B cell (primary cell): ENCODE results near the gene ZC2HC1B. TPM values are rescaled to one million over a fixed set of nuclear protein-coding genes. Genes with fewer than 3 reads are reported as not detected.

Experiments
- ATAC-seq: fragments of 200-7000 bp; cut with Tn5 transposase; one replicate; pipeline ENCODE4 v1.10.0; 2021; ENCODE audit warnings: low read depth, mild to moderate bottlenecking, moderate number of reproducible peaks, moderate library complexity
- CTCF ChIA-PET: fragments of 350-600 bp; sonication (Branson Sonifier 250); formaldehyde crosslinking; loops from one replicate; lab custom pipeline; 2021; ENCODE audit warnings: antibody characterized with exemption, inconsistent platforms; lab: Charles Lee
- POLR2A ChIA-PET: fragments of 350-600 bp; sonication (Branson Sonifier 250); formaldehyde crosslinking; loops from one replicate; lab custom pipeline; 2021; ENCODE audit warnings: antibody characterized with exemption; lab: Charles Lee
- DNase-seq: peaks from one replicate; pipeline ENCODE4 v3.0.0; 2013
- H2AFZ ChIP-seq: 2 replicates; pipeline ENCODE4 v1.6.1; 2012; ENCODE audit warnings: mild to moderate bottlenecking, low read depth, low read length; ENCODE audit not compliant: insufficient read depth, poor library complexity, severe bottlenecking
- H3K27ac ChIP-seq, 2 donors: 1 replicate in 1 of 2; 2 replicates in 1 of 2; pipeline ENCODE4 v1.5.1; 2012 to 2013; ENCODE audit warnings: low read length in 2 of 2, mild to moderate bottlenecking in 2 of 2, moderate library complexity in 1 of 2
- H3K27me3 ChIP-seq, 4 experiments: fragments of 200-600 bp in 1 of 4; sonication (generic) in 1 of 4; replicated peaks in 1 of 4; 1 replicate in 2 of 4; 2 replicates in 2 of 4; pipeline versions ENCODE4 v1.6.1 to v1.7.0; 2013 to 2016; ENCODE audit warnings: low read length in 3 of 4, mild to moderate bottlenecking in 2 of 4, mixed read lengths in 1 of 4, moderate library complexity in 1 of 4; ENCODE audit not compliant: insufficient read depth in 4 of 4, control insufficient read depth in 3 of 4; ENCODE audit errors: control extremely low read depth in 1 of 4
- H3K36me3 ChIP-seq, 2 experiments: replicated peaks in 1 of 2; 1 replicate in 1 of 2; 2 replicates in 1 of 2; pipeline versions ENCODE4 v1.6.1 to v1.7.1; 2013; ENCODE audit warnings: low read length in 1 of 2; ENCODE audit not compliant: insufficient read depth in 2 of 2, control insufficient read depth in 1 of 2; ENCODE audit errors: control extremely low read depth in 1 of 2, extremely low read depth in 1 of 2
- H3K4me1 ChIP-seq, 2 donors: fragments of 200-600 bp in 1 of 2; sonication (generic) in 1 of 2; 1 replicate in 1 of 2; 2 replicates in 1 of 2; pipeline versions ENCODE4 v1.5.1 to v1.6.1; 2013 to 2017; ENCODE audit warnings: low read length in 2 of 2; ENCODE audit not compliant: control insufficient read depth in 2 of 2, insufficient read depth in 2 of 2
- H3K4me2 ChIP-seq: replicated peaks from 2 replicates; pipeline ENCODE3; 2012; ENCODE audit warnings: mild to moderate bottlenecking, low read depth, low read length; ENCODE audit not compliant: poor library complexity, severe bottlenecking
- H3K4me3 ChIP-seq, 5 experiments: fragments of 200-600 bp in 1 of 5; sonication (generic) in 1 of 5; 1 replicate in 3 of 5; 2 replicates in 2 of 5; pipeline versions ENCODE4 v1.5.1 to v1.7.0; 2011 to 2016; ENCODE audit warnings: low read length in 4 of 5, mild to moderate bottlenecking in 4 of 5, low read depth in 2 of 5, control low read depth in 1 of 5, moderate library complexity in 1 of 5; ENCODE audit not compliant: insufficient read depth in 1 of 5; ENCODE audit errors: control extremely low read depth in 1 of 5, extremely low read depth in 1 of 5
- H3K79me2 ChIP-seq: fragments of 200-600 bp; sonication (generic); one replicate; pipeline ENCODE4 v1.6.0; 2016; ENCODE audit warnings: low read length; ENCODE audit not compliant: control insufficient read depth, insufficient read depth
- H3K9ac ChIP-seq: fragments of 200-600 bp; sonication (generic); 2 replicates; pipeline ENCODE4 v1.6.1; 2017; ENCODE audit warnings: mild to moderate bottlenecking, low read length, moderate library complexity
- H3K9me3 ChIP-seq, 3 donors: one replicate each; pipeline versions ENCODE4 v1.6.1 to v1.7.1; 2013; ENCODE audit warnings: low read length in 2 of 3; ENCODE audit not compliant: control insufficient read depth in 2 of 3, insufficient read depth in 1 of 3; ENCODE audit errors: control extremely low read depth in 1 of 3
- H4K20me1 ChIP-seq: 2 replicates; pipeline ENCODE4 v1.6.0; 2012; ENCODE audit warnings: mild to moderate bottlenecking, low read length; ENCODE audit not compliant: insufficient read depth, control insufficient read depth, poor library complexity, severe bottlenecking
- H3K27ac Mint-ChIP-seq: one replicate; pipeline ENCODE4 v1.8.0; 2021; ENCODE audit warnings: mixed read lengths
- H3K27me3 Mint-ChIP-seq: one replicate; pipeline ENCODE4 v1.8.0; 2021; ENCODE audit warnings: mixed read lengths
- H3K4me1 Mint-ChIP-seq: one replicate; pipeline ENCODE4 v1.8.0; 2021; ENCODE audit warnings: mixed read lengths
- H3K4me3 Mint-ChIP-seq: one replicate; pipeline ENCODE4 v1.8.0; 2021; ENCODE audit warnings: mixed read lengths
- H3K9me3 Mint-ChIP-seq: one replicate; pipeline ENCODE4 v1.8.0; 2022; ENCODE audit warnings: mixed read lengths; ENCODE audit not compliant: insufficient read depth
- EZH2 ChIP-seq: IDR thresholded peaks from 2 replicates; pipeline ENCODE4 v1.6.1; 2012; ENCODE audit warnings: borderline replicate concordance, low read depth, mild to moderate bottlenecking, moderate library complexity, low read length; ENCODE audit not compliant: insufficient read depth, poor library complexity, severe bottlenecking
- WGBS: methylation state at CpG from one replicate; pipeline ENCODE4 v1.1.5; 2013; ENCODE audit warnings: missing lambda C conversion rate; ENCODE audit not compliant: insufficient coverage; 5-methylcytosine and 5-hydroxymethylcytosine counted together
- intact Hi-C: fragments of 100-400 bp; cut with micrococcal nuclease; formaldehyde crosslinking; loops from one replicate; pipeline ENCODE4 v1.10.0; 2022
- polyA plus RNA-seq: library from polyadenylated mRNA; depleted of rRNA; stranded (reverse); fragments of >200 nt; gene quantifications from 2 replicates; pipeline ENCODE4 v1.2.3, GENCODE V29; 2012
- total RNA-seq, 2 donors: library from RNA; stranded (reverse); fragments of 120-200 nt in 1 of 2; gene quantifications; 1 replicate in 1 of 2; 2 replicates in 1 of 2; pipeline versions ENCODE4 v1.2.3 to v1.2.4, GENCODE V29; 2013 to 2022
- TF ChIP-seq, protein P1 (sequence below): fragments of 200-600 bp; IDR thresholded peaks from one replicate; pipeline ENCODE4 v1.8.0; 2022; ENCODE audit warnings: antibody characterized with exemption, mild to moderate bottlenecking

The ZC2HC1B gene
- total and polyA plus RNA-seq, 2 donors (not counting 1 experiment from before 2014, with no cell fraction given) = 0.51 to 0.84 TPM

- intact Hi-C loops = no loop called here
- Mint-ChIP-seq H3K4me1 (peaks cover 4% of the 10 kb centered on the region), H3K9me3 (peaks cover 2% of the 10 kb centered on the region), H3K27ac (no peak overlapping the region), H3K4me3 (no peak overlapping the region), H3K27me3 (no peaks in the 10 kb centered on the region)
- Histone ChIP-seq H3K4me2 (no peak overlapping the region), H3K27ac (no peak overlapping the region), H3K9me3 (peaks cover 0 to 20% (median 0%) of the 10 kb centered on the region in 3 donors), H3K27me3 (no peaks in the 10 kb centered on the region), H2AFZ (no peak overlapping the region), H3K4me1 (no peaks in the 10 kb centered on the region), H4K20me1 (no peaks in the 10 kb centered on the region), H3K79me2 (no peaks in the 10 kb centered on the region), H3K9ac (no peak overlapping the region), H3K4me3 (no peak overlapping the region), H3K36me3 (no peaks in the 10 kb centered on the region)
- no peak for TF ChIP-seq EZH2
- no peak for DNase-seq
- ATAC-seq = no peak
- POLR2A ChIA-PET = no interaction called here
- 100% methylated on average over 1 of the region's 1 CpG for WGBS
- CTCF ChIA-PET = no interaction called here
These were observed 13.5 kb downstream of the ZC2HC1B start for GRCh38 chr6:143877584-143878271.

GRCh38 chr6:143878272-143878760 is 14.0 kb downstream of the ZC2HC1B start:
- POLR2A ChIA-PET = no interaction called here
- Histone ChIP-seq H4K20me1 (no peaks in the 10 kb centered on the region), H3K27ac (no peak overlapping the region), H3K4me3 (no peak overlapping the region), H3K9ac (no peak overlapping the region), H3K9me3 (peaks cover 0 to 18% (median 0%) of the 10 kb centered on the region in 3 donors), H2AFZ (no peak overlapping the region), H3K4me1 (no peaks in the 10 kb centered on the region), H3K27me3 (no peaks in the 10 kb centered on the region), H3K4me2 (no peak overlapping the region), H3K36me3 (no peaks in the 10 kb centered on the region), H3K79me2 (no peaks in the 10 kb centered on the region)
- WGBS = 95% methylated on average over 2 of the region's 3 CpGs
- CTCF ChIA-PET = no interaction called here
- H3K27ac Mint-ChIP-seq = no peak overlapping the region
- peaks cover 2% of the 10 kb centered on the region for H3K9me3 Mint-ChIP-seq
- TF ChIP-seq EZH2 = no peak
- TF ChIP-seq, protein P1, sequence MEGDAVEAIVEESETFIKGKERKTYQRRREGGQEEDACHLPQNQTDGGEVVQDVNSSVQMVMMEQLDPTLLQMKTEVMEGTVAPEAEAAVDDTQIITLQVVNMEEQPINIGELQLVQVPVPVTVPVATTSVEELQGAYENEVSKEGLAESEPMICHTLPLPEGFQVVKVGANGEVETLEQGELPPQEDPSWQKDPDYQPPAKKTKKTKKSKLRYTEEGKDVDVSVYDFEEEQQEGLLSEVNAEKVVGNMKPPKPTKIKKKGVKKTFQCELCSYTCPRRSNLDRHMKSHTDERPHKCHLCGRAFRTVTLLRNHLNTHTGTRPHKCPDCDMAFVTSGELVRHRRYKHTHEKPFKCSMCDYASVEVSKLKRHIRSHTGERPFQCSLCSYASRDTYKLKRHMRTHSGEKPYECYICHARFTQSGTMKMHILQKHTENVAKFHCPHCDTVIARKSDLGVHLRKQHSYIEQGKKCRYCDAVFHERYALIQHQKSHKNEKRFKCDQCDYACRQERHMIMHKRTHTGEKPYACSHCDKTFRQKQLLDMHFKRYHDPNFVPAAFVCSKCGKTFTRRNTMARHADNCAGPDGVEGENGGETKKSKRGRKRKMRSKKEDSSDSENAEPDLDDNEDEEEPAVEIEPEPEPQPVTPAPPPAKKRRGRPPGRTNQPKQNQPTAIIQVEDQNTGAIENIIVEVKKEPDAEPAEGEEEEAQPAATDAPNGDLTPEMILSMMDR = no peak
- DNase-seq = no peak
- H3K27me3 Mint-ChIP-seq = no peaks in the 10 kb centered on the region
- intact Hi-C loops = no loop called here
- H3K4me1 Mint-ChIP-seq = peaks cover 4% of the 10 kb centered on the region
- no peak for ATAC-seq
- no peak overlapping the region for H3K4me3 Mint-ChIP-seq
